ENCODE results near the gene ATXN7L2.
A peak's percentile ranks its signal among the peaks of the same experiment; 100 is the strongest.

The ATXN7L2 gene

GRCh38 chr1:109447524-109447923 is 36.2 kb upstream of the ATXN7L2 start:
- TF ChIP-seq, protein P1, sequence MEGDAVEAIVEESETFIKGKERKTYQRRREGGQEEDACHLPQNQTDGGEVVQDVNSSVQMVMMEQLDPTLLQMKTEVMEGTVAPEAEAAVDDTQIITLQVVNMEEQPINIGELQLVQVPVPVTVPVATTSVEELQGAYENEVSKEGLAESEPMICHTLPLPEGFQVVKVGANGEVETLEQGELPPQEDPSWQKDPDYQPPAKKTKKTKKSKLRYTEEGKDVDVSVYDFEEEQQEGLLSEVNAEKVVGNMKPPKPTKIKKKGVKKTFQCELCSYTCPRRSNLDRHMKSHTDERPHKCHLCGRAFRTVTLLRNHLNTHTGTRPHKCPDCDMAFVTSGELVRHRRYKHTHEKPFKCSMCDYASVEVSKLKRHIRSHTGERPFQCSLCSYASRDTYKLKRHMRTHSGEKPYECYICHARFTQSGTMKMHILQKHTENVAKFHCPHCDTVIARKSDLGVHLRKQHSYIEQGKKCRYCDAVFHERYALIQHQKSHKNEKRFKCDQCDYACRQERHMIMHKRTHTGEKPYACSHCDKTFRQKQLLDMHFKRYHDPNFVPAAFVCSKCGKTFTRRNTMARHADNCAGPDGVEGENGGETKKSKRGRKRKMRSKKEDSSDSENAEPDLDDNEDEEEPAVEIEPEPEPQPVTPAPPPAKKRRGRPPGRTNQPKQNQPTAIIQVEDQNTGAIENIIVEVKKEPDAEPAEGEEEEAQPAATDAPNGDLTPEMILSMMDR (conservative IDR thresholded peaks at IDR 0.05; ENCODE audit: low read depth, low read length): no peak

DNA sequence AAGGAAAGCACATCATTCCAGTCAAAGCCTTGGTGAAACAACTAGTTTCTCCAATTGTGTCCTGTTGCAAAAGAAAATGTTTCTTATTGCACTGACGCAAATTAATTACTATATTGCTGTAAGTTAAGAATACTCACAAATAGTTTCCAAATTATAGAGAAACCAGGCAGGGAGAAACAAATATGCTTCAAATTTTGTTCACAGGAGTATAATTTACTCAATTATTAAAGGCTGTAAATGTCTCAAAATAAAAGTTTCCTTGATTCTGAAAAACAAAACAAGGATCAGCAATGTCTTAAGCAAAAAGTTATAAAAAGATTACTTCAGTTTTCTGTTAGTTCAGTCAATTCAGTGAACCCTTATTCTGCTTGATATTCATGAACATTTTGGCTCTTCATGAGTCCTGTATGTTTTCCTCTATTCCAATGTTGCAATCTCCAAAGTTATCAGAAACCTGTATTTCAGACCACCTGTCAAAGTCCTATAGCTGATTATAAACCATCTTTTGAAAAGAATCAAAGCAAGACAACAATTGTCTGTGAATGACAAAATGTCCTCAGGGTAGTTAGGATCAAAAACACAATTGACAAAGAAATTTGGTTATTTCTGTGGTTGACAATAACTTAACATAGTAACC is 29.1 kb upstream of the ATXN7L2 start:
- TF ChIP-seq, protein P1 (conservative IDR thresholded peaks at IDR 0.05; ENCODE audit: low read depth, low read length): no peak
- no peak overlapping the region for H3K4me3 ChIP-seq (ENCODE audit: low read depth, low read length)
- DNase-seq (ENCODE audit: low read depth): no peak

More at GRCh38 chr1:109447524-109447923, 36.2 kb upstream of the ATXN7L2 start:
- no peak for DNase-seq (ENCODE audit: low read depth)
- H3K4me3 ChIP-seq (ENCODE audit: low read depth, low read length): no peak overlapping the region

GRCh38 chr1:109457819-109458218 is 25.9 kb upstream of the ATXN7L2 start:
- TF ChIP-seq, protein P1 (conservative IDR thresholded peaks at IDR 0.05; ENCODE audit: low read depth, low read length): no peak
- H3K4me3 ChIP-seq (ENCODE audit: low read depth, low read length): no peak overlapping the region
- no peak for DNase-seq (ENCODE audit: low read depth)

DNA sequence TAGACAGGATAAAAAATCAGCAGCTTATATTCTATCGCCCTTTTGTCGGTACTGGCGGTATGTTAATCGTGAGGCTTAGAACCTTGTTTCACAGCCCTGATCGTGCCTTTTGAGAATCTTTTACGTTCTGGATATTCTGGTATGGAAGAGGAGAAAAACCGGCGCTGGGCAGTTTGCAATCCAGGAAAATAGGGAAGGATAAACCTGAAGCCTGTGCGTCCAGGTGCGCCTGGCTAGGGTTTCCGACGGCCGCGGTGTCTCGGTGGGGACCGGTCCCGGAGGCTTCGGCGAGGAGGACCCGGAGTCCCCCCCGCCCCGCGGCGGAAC is 17.6 kb upstream of the ATXN7L2 start:
- no peak for DNase-seq (ENCODE audit: low read depth)
- TF ChIP-seq, protein P1 (conservative IDR thresholded peaks at IDR 0.05; ENCODE audit: low read depth, low read length): no peak

DNA sequence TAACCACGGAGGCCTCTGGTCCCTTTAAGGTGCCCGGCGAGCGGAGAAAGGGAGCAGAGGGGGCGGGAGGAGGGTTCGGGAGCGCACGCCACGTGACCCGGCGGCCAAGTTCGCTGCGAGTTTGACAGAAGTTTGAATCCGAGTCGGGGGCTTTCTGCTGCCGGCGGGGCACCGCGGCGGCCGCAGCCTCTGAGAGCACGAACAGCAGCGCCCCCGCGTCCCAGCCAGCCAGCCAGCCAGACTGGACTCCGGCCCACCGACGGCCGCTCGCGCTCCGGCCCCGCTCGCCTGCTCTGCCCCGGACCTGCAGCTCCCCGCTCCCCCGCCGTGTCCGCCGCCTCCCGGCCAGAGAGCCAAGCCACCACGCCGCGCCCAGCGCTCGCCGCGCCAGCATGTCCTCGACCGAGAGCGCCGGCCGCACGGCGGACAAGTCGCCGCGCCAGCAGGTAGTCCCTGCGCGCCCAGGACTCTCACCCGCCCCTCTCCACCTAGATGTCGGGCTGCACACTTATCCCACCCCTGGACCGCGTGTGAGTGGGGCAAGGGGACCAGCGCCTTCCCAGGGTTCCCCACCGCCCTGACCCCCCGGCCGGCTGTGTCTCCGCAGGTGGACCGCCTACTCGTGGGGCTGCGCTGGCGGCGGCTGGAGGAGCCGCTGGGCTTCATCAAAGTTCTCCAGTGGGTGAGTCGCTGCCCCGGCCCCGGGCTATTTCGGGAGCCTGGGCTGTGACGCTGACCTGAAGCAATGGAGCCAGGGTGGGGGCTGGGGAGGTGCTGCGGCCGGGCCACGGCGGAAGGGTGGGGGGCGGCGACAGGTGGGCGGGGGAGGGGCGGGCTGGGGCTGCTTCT is 17.0 kb upstream of the ATXN7L2 start, which contains the start of gene SYPL2:
Gene SYPL2, plus strand, starts transcription at position 95 of the 849 bp plus-strand sequence. Its CDS starts 298 bp downstream, at position 393.
- TF ChIP-seq, protein P1 (conservative IDR thresholded peaks at IDR 0.05; ENCODE audit: low read depth, low read length): no peak
- H3K4me3 ChIP-seq (ENCODE audit: low read depth, low read length): peak within 1 kb of the TSS; percentile 53
- peak; percentile 5 for DNase-seq (ENCODE audit: low read depth)

More for the DNA sequence above, 17.6 kb upstream of the ATXN7L2 start:
- H3K4me3 ChIP-seq (ENCODE audit: low read depth, low read length): peak overlapping the region; percentile 53

DNA sequence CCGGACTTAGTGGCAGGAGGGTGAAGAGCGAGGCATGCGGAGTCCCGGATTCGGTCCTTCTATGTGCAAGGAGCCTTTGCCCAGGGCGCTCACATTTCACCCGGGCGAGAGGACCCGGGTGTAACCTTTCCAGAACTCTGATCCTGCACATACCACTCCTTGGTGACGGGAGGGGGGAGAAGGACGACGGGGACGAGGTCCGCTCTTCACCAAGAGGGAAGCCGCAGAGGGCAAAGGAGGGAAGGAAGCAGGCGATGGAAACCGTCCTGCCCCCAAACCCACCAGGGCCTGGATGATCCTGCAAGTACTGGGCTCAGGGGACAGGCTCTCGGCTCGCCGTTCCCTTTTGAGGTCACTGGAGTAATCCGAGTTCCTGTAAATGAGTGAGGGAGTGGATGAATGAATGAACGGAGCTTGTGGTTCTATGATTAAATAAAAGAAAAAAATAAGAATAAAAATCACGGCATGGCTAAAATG is 16.4 kb upstream of the ATXN7L2 start:
- H3K4me3 ChIP-seq (ENCODE audit: low read depth, low read length): no peak overlapping the region
- TF ChIP-seq, protein P1 (conservative IDR thresholded peaks at IDR 0.05; ENCODE audit: low read depth, low read length): no peak
- DNase-seq (ENCODE audit: low read depth): no peak
